Lower lobe of right lung (tissue), 2 donors: ENCODE results near the gene SF3A2. TPM values are rescaled to one million over a fixed set of nuclear protein-coding genes. Genes with fewer than 3 reads are reported as not detected.

Experiments
- ATAC-seq, 2 donors: fragments of 200-7000 bp; cut with Tn5 transposase; one replicate each; pipeline ENCODE4 v1.9.1; 2020 to 2022; ENCODE audit warnings: mild to moderate bottlenecking in 2 of 2, moderate library complexity in 2 of 2
- DNase-seq: peaks from one replicate; pipeline ENCODE4 v3.0.0-alpha.2; 2020
- H3K27ac ChIP-seq: fragments of 200-600 bp; one replicate; pipeline ENCODE4 v1.8.0; 2022
- H3K27me3 ChIP-seq: fragments of 200-600 bp; one replicate; pipeline ENCODE4 v1.8.0; 2022; ENCODE audit warnings: low read depth
- H3K36me3 ChIP-seq: fragments of 200-600 bp; one replicate; pipeline ENCODE4 v1.8.0; 2022; ENCODE audit warnings: mild to moderate bottlenecking
- H3K4me1 ChIP-seq: fragments of 200-600 bp; one replicate; pipeline ENCODE4 v1.8.0; 2022
- H3K4me3 ChIP-seq: fragments of 200-600 bp; one replicate; pipeline ENCODE4 v1.8.0; 2022; ENCODE audit warnings: mild to moderate bottlenecking
- H3K9me3 ChIP-seq: fragments of 200-600 bp; one replicate; pipeline ENCODE4 v1.8.0; 2022
- CTCF ChIP-seq: fragments of 200-600 bp; IDR thresholded peaks from one replicate; pipeline ENCODE4 v1.8.0; 2022; ENCODE audit warnings: antibody characterized with exemption, mild to moderate bottlenecking
- intact Hi-C: fragments of 100-400 bp; cut with DNase I; formaldehyde crosslinking; loops from one replicate; pipeline ENCODE4 v1.11.0; 2022
- microRNA-seq: library from miRNA; unstranded; fragments of <30 nt; microRNA quantifications from one replicate; pipeline ENCODE4 v1.2.0, GENCODE V29; 2020; ENCODE audit warnings: borderline number of aligned reads
- total RNA-seq: library from RNA; stranded (reverse); fragmentation: NEBNext Ultra II Directional; extraction: Animal tissue kit (Norgen Biotek cat#: 25700); gene quantifications from one replicate; pipeline ENCODE4 v1.2.1, GENCODE V29; 2021
- donor health status: DM: no; HTN: yes; CAD: no; lungs with severe emphysema.

SF3A2 gene
- total RNA-seq, 1 donor from 2014 or later, result 55.6 TPM

- Histone ChIP-seq H3K27me3 (peaks cover 49% of the 10 kb centered on the region), H3K4me3 (no peak overlapping the region), H3K9me3 (no peaks in the 10 kb centered on the region), H3K27ac (no peak overlapping the region), H3K4me1 (peaks cover 26% of the 10 kb centered on the region), H3K36me3 (no peaks in the 10 kb centered on the region)
- no peak for TF ChIP-seq CTCF
- ATAC-seq (no peak), DNase-seq (no peak)
- intact Hi-C loops, result no loop called here
Observed at GRCh38 chr19:2294687-2295335, 58.2 kb downstream of the SF3A2 start.

- no peak overlapping the region for H3K27ac ChIP-seq
- no peak for TF ChIP-seq CTCF
- intact Hi-C loops, result no loop called here
- no peaks in the 10 kb centered on the region for H3K9me3 ChIP-seq
- no peaks in the 10 kb centered on the region for H3K36me3 ChIP-seq
- DNase-seq (no peak), ATAC-seq (no peak)
- peaks cover 45% of the 10 kb centered on the region for H3K27me3 ChIP-seq
- H3K4me1 ChIP-seq, result peaks cover 13% of the 10 kb centered on the region
- no peak overlapping the region for H3K4me3 ChIP-seq
Observed at GRCh38 chr19:2296141-2296540, 59.5 kb downstream of the SF3A2 start.

Small RNAs within 50 kb of the gene (microRNA-seq; reads per million reads assigned to microRNA genes)
- gene MIR1227 (not detected), gene MIR4321 (not detected)

Other genes with a start within 250 kb of the SF3A2 start
- 62.0 TPM for gene BTBD2, start 221.1 kb upstream of the SF3A2 start, total RNA-seq
- gene MKNK2, start 185.6 kb upstream of the SF3A2 start, total RNA-seq, result 268 TPM
- 69.2 TPM for gene MOB3A, start 140.5 kb upstream of the SF3A2 start, total RNA-seq
- gene IZUMO4, start 139.9 kb upstream of the SF3A2 start, total RNA-seq, result 7.4 TPM
- gene AP3D1, start 85.3 kb upstream of the SF3A2 start, total RNA-seq, result 99.5 TPM
- 33.0 TPM for gene DOT1L, start 72.9 kb upstream of the SF3A2 start, total RNA-seq
- 52.0 TPM for gene PLEKHJ1, start 495 bp upstream of the SF3A2 start, total RNA-seq
- 1.9 TPM for gene AMH, start 12.5 kb downstream of the SF3A2 start, total RNA-seq
- gene JSRP1, start 19.6 kb downstream of the SF3A2 start, total RNA-seq, result not detected
- 7.5 TPM for gene PEAK3, start 45.4 kb downstream of the SF3A2 start, total RNA-seq
- gene LINGO3, start 71.3 kb downstream of the SF3A2 start, total RNA-seq, result not detected
- 58.2 TPM for gene LSM7, start 91.8 kb downstream of the SF3A2 start, total RNA-seq
- 52.3 TPM for gene SPPL2B, start 91.9 kb downstream of the SF3A2 start, total RNA-seq
- not detected for gene TMPRSS9, start 123.4 kb downstream of the SF3A2 start, total RNA-seq
- 53.3 TPM for gene TIMM13, start 190.8 kb downstream of the SF3A2 start, total RNA-seq
- 20.9 TPM for gene LMNB2, start 220.1 kb downstream of the SF3A2 start, total RNA-seq
- 89.9 TPM for gene GADD45B, start 239.3 kb downstream of the SF3A2 start, total RNA-seq